Small intestine (tissue), 7 donors: ENCODE measurements around the gene SUGCT. TPM values are rescaled to one million over a fixed set of nuclear protein-coding genes. Genes with fewer than 3 reads are reported as not detected.

Experiments used
- DNase-seq, 2 donors: peaks; one replicate each; pipeline versions ENCODE4 v3.0.0 to v3.0.0-alpha.2; 2013
- FAIRE-seq: peaks from 2 replicates; lab custom pipeline; 2012; peaks lifted over from hg19 to GRCh38; lab: Jason Lieb, UNC
- H3K27ac ChIP-seq, 3 donors: one replicate each; pipeline ENCODE4 v1.5.1; 2013; ENCODE audit warnings: low read length in 2 of 3, mild to moderate bottlenecking in 2 of 3, control low read depth in 1 of 3, inconsistent platforms in 1 of 3, low read depth in 1 of 3, moderate library complexity in 1 of 3
- H3K27me3 ChIP-seq, 3 donors: one replicate each; pipeline ENCODE4 v1.6.1; 2013; ENCODE audit warnings: low read length in 3 of 3, inconsistent platforms in 1 of 3; ENCODE audit not compliant: control insufficient read depth in 3 of 3, insufficient read depth in 3 of 3
- H3K36me3 ChIP-seq, 3 donors: one replicate each; pipeline ENCODE4 v1.6.1; 2013; ENCODE audit warnings: low read length in 3 of 3, inconsistent platforms in 1 of 3, low read depth in 1 of 3, mild to moderate bottlenecking in 1 of 3, moderate library complexity in 1 of 3; ENCODE audit not compliant: control insufficient read depth in 3 of 3, insufficient read depth in 2 of 3
- H3K4me1 ChIP-seq, 3 donors: one replicate each; pipeline ENCODE4 v1.6.1; 2013; ENCODE audit warnings: low read length in 2 of 3, inconsistent platforms in 1 of 3, low read depth in 1 of 3, mild to moderate bottlenecking in 1 of 3, moderate library complexity in 1 of 3; ENCODE audit not compliant: control insufficient read depth in 3 of 3, insufficient read depth in 2 of 3
- H3K4me3 ChIP-seq, 3 donors: one replicate each; pipeline ENCODE4 v1.5.1; 2013; ENCODE audit warnings: low read length in 3 of 3, control low read depth in 1 of 3, inconsistent platforms in 1 of 3, low read depth in 1 of 3, mild to moderate bottlenecking in 1 of 3, moderate library complexity in 1 of 3
- H3K9me3 ChIP-seq, 2 donors: one replicate each; pipeline ENCODE4 v1.6.1; 2013; ENCODE audit warnings: low read depth in 1 of 2, low read length in 1 of 2; ENCODE audit not compliant: control insufficient read depth in 2 of 2, insufficient read depth in 1 of 2
- WGBS, 3 donors: extraction: QIAGEN DNeasy Blood & Tissue Kit; methylation state at CpG; one replicate each; pipeline ENCODE4 v1.1.7; 2013; 5-methylcytosine and 5-hydroxymethylcytosine counted together
- polyA plus RNA-seq, 4 donors: library from polyadenylated mRNA; stranded (reverse) in 3 of 4; unstranded in 1 of 4; fragments of 200-250 nt in 3 of 4; fragments of 120-200 nt in 1 of 4; gene quantifications; one replicate each; pipeline versions ENCODE4 v1.2.1 to v1.2.3, GENCODE V29; 2013
- donor health status: healthy with polysubstance abuse.
- donor health status: control.
- donor health status: control.
- donor health status: Bipolar disorder and iron deficiency.
- donor health status: healthy.

The SUGCT gene
- polyA plus RNA-seq, 4 donors: 0.54 to 26.9 (median 2.5) TPM

DNA sequence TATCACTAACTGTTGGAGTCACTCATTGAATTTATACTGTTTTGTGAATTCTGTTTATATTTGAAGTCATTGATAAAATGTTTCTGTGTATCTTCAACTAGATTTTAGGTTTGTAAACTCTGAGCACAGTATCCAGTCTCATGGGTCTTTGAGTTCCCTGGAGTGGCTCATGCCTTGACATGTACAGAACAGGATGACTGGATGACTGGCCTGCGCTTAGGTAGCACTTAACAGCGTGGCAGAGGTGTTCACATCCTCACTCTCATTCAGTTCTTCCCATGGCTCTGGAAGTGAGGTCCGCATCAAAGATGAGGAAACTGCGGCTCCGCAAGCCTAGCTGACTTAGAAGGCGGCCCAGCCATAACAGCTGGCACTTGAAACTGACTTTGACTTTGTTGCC is 576.9 kb downstream of the SUGCT start:
- Histone ChIP-seq H3K27me3 (no peaks in the 10 kb centered on the region), H3K4me1 (no peaks in the 10 kb centered on the region), H3K9me3 (no peaks in the 10 kb centered on the region), H3K36me3 (no peaks in the 10 kb centered on the region), H3K4me3 (no peak overlapping the region), H3K27ac (no peak overlapping the region)
- DNase-seq: no peak
- WGBS, 3 donors: 93 to 98% (median 96%) methylated on average over 6 of the region's 6 CpGs
- no peak for FAIRE-seq

DNA sequence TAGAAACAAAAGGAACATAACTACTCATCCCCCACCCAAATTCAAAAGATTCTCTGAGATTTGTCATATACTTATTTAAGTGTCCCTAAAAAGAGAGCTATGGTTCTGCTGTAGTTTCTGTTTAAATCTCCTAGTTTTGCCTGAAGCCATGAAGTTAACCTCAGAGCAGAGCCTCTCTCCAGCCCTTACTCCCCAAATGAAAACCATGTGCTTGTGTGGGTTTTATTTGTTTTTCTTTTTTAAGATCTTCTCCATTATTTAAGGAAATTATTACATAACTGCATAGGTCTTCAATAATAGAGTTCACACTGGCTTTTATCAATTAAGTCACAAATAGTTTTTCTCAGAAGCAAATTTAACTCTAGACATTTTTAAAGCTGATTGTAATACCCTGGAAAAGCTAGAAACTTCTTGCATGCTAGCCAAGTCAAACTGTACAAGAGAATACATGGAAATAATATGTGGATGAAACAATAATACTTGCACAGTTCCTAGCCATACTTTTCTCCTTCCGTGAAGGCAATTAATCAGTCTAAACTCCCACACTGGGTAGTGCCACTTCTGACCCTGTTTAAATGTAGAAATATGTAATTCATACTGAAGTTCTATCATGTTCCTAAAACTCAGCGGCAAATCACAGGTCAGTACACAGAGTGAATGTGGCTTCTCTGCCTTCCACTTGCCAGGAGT is 579.7 kb downstream of the SUGCT start:
- H3K9me3 ChIP-seq: no peaks in the 10 kb centered on the region
- 81 to 93% (median 89%) methylated on average over 2 of the region's 2 CpGs for WGBS, 3 donors
- H3K27me3 ChIP-seq: no peaks in the 10 kb centered on the region
- DNase-seq (no peak), FAIRE-seq (no peak)
- no peak overlapping the region for H3K4me3 ChIP-seq
- H3K4me1 ChIP-seq: no peaks in the 10 kb centered on the region
- no peak overlapping the region for H3K27ac ChIP-seq
- H3K36me3 ChIP-seq: no peaks in the 10 kb centered on the region

DNA sequence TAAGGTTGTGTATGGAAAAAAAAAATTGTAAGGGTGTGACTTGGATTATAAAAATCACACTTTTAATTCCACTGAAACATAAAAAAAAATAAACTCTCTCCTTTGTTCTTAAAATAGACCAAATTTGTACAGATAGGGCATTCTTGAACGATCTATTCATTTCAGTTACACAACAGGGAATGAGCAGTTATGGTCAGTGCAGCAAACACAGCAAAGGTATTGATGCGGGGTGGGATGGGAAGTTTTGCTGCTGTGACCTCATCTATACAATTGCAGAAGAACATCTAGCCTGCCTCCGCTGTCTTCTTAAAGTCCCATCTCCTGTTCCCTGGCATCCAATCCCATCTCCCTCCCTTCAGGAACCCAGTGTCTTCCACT is 580.2 kb downstream of the SUGCT start:
- Histone ChIP-seq H3K27me3 (no peaks in the 10 kb centered on the region), H3K4me1 (no peaks in the 10 kb centered on the region), H3K9me3 (no peaks in the 10 kb centered on the region), H3K36me3 (no peaks in the 10 kb centered on the region), H3K27ac (no peak overlapping the region), H3K4me3 (no peak overlapping the region)
- FAIRE-seq: no peak
- DNase-seq: no peak
- WGBS, 3 donors: 70 to 95% (median 86%) methylated on average over 3 of the region's 3 CpGs

DNA sequence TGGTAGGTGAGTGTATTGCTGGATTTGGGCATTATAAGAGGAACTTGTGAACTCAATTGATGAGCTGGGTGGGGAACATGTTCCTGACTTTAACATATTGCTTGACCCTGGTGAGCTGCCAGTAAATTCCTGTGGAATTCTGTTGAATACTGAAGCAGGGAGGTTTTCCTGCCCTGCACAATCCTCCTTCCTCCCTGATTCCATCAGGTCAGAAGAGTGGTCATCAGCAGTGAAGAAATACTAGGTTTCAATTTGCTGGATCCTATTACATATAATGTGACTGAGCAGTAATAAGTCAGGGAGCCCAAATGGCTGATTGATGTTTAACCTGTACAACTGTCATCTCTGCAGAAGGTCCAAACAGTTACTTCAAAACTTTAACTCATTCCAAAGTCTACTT is 581.2 kb downstream of the SUGCT start:
- H3K27ac ChIP-seq: no peak overlapping the region
- DNase-seq (no peak), FAIRE-seq (no peak)
- H3K9me3 ChIP-seq: no peaks in the 10 kb centered on the region
- no peaks in the 10 kb centered on the region for H3K36me3 ChIP-seq
- no peaks in the 10 kb centered on the region for H3K27me3 ChIP-seq
- no peaks in the 10 kb centered on the region for H3K4me1 ChIP-seq
- H3K4me3 ChIP-seq: no peak overlapping the region

DNA sequence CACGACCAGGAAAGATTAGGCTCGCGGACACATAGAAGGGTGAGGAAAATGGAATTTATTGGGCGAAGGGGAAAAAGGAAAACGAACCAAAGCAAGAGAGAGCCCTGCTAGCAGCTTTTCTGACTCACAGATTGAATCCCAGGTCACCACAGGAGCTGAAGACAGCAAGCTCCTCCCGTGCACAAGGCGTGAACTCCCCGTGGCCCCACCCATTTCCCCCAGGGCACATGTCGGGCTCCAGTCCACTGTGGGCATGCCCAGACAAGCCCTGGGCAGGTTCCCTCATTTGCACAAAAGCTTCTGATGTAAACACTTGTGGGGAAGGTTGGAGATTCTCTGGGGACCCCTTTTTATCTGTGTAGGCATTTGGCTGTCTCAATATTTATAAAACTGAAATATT is 582.4 kb downstream of the SUGCT start:
- FAIRE-seq (no peak), DNase-seq (peak; percentile 48 to 67)
- no peaks in the 10 kb centered on the region for H3K4me1 ChIP-seq
- no peak overlapping the region for H3K4me3 ChIP-seq
- WGBS, 3 donors: 30 to 44% (median 39%) methylated on average over 9 of the region's 9 CpGs
- no peaks in the 10 kb centered on the region for H3K27me3 ChIP-seq
- H3K27ac ChIP-seq: no peak overlapping the region
- H3K36me3 ChIP-seq: no peaks in the 10 kb centered on the region
- H3K9me3 ChIP-seq: no peaks in the 10 kb centered on the region

DNA sequence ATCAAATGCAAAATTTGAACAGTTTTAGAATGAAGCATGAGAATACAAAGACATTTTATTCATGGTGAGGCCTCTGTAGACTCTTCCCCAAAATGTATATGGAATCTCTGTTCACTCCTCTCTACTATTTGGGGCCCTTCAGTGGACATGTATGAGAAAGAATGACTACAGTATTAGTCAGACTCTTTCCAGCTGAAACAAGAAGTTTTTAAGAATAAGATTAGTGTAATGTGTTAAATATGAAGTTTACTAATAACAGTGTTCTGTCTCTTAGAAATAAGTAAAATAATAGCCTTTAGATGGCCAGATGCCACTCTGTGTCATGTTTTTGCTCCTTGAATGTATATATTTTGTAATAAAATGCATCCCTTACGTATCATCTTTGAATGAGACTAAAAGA is 585.6 kb downstream of the SUGCT start:
- DNase-seq: no peak
- no peaks in the 10 kb centered on the region for H3K27me3 ChIP-seq
- no peaks in the 10 kb centered on the region for H3K9me3 ChIP-seq
- FAIRE-seq: no peak
- H3K27ac ChIP-seq: no peak overlapping the region
- H3K4me3 ChIP-seq: no peak overlapping the region
- 82 to 94% (median 94%) methylated on average over 1 of the region's 1 CpG for WGBS, 3 donors
- no peaks in the 10 kb centered on the region for H3K36me3 ChIP-seq
- no peaks in the 10 kb centered on the region for H3K4me1 ChIP-seq

DNA sequence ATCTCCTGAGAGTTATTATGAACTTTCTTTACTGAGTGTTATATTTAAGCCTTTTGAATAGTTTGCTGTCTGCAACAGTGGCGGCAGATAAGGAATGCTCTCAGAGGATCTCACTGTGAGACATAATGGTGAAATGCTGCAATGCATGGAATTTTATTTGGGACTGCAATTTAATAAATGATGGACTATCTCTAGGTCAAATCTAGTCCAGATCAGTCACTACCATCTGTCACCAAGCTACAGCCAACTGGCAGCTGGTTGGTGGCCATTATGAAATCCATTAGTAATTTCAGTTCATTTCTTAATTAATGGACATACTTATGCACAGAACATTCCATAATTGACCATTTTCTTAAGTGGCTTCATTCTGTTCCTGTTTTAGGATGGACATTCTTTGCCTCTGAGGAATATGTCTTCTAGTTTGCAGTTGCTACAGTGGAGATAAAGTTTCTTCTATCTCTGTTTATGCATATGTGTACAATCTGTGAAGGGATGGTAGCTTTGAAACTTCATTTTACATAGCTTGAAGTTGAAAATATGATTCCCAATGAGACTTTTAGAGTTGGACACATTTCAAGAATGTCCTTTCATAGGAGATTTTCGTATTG is 586.6 kb downstream of the SUGCT start:
- Histone ChIP-seq H3K27ac (no peak overlapping the region), H3K36me3 (no peaks in the 10 kb centered on the region), H3K4me1 (no peaks in the 10 kb centered on the region), H3K9me3 (no peaks in the 10 kb centered on the region), H3K27me3 (no peaks in the 10 kb centered on the region), H3K4me3 (no peak overlapping the region)
- WGBS, 3 donors: 77 to 90% (median 83%) methylated on average over 2 of the region's 2 CpGs
- FAIRE-seq: no peak
- DNase-seq: no peak

DNA sequence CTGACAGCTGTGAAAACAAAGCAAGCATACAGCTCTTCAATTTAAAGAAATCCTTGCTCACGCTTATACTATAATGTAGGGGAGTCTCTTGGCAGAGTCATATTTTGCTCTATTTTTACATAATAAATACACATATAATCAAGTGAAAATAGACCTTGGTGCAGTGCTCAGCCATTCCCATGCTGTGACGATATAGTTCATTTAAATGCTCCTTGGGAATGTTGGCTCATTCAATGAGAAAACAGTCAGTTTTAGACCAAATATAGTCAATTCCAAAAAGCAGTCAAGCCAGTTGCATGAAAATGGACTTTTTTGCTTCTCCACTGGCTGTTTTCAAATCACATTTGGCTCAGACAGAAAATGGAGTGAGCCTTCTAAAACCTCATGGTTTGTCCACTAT is 587.4 kb downstream of the SUGCT start:
- 83 to 90% (median 86%) methylated on average over 2 of the region's 2 CpGs for WGBS, 3 donors
- no peak overlapping the region for H3K27ac ChIP-seq
- FAIRE-seq: no peak
- DNase-seq: no peak
- H3K36me3 ChIP-seq: no peaks in the 10 kb centered on the region
- no peaks in the 10 kb centered on the region for H3K9me3 ChIP-seq
- H3K4me3 ChIP-seq: no peak overlapping the region
- no peaks in the 10 kb centered on the region for H3K27me3 ChIP-seq
- no peaks in the 10 kb centered on the region for H3K4me1 ChIP-seq

DNA sequence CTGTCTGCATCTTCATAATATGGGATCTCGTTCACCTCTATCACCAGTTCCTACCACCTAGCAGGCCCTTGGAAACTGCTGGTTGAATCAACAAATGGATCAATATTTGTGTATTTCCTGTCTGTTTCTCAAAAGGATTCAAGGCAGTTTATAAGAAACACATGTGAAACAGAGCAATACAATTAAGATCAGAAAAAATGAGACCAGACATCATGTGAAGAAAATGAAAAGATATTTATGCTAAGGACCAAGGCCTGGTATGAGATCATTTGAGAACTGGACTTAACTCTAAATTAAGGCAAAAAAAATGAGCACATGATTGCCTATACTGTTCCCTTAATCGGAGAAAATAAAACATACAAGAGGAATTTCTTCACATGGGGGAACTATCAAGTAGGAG is 589.0 kb downstream of the SUGCT start:
- FAIRE-seq (no peak), DNase-seq (no peak)
- Histone ChIP-seq H3K36me3 (no peaks in the 10 kb centered on the region), H3K27ac (no peak overlapping the region), H3K4me1 (no peaks in the 10 kb centered on the region), H3K9me3 (no peaks in the 10 kb centered on the region), H3K27me3 (no peaks in the 10 kb centered on the region), H3K4me3 (no peak overlapping the region)
- WGBS, 3 donors: 89 to 94% (median 92%) methylated on average over 2 of the region's 2 CpGs
